Measurements from ENCODE around the gene ZBTB7B.

The ZBTB7B gene

GRCh38 chr1:155030243-155030795 lies 27.7 kb downstream of the ZBTB7B start:
- Histone ChIP-seq H4K20me1 (ENCODE audit: insufficient read depth, low read length) (no peaks in the 10 kb centered on the region), H3K27ac (ENCODE audit: low read depth, low read length, poor library complexity, severe bottlenecking) (no peak overlapping the region), H3K79me2 (ENCODE audit: insufficient read depth, low read length) (no peaks in the 10 kb centered on the region), H3K36me3 (ENCODE audit: insufficient read depth, low read length) (no peaks in the 10 kb centered on the region), H3F3A (ENCODE audit: insufficient read depth, low read length) (no peaks in the 10 kb centered on the region), H3K4me2 (ENCODE audit: low read length) (no peak overlapping the region), H3K4me1 (ENCODE audit: insufficient read depth, low read length, severe bottlenecking) (no peaks in the 10 kb centered on the region), H3K9me2 (ENCODE audit: low read depth, low read length) (no peaks in the 10 kb centered on the region), H3K4me3 (ENCODE audit: low read depth, low read length, poor library complexity, severe bottlenecking) (no peak overlapping the region), H2AFZ (ENCODE audit: low read length) (no peak overlapping the region), H3K9ac (ENCODE audit: low read length) (no peak overlapping the region), H3K27me3 (ENCODE audit: insufficient read depth, low read length) (peaks cover 4% of the 10 kb centered on the region; the same call in 1 of the 2 replicates), H3K9me3 (ENCODE audit: low read length) (no peaks in the 10 kb centered on the region)
- TF ChIP-seq, protein P1, sequence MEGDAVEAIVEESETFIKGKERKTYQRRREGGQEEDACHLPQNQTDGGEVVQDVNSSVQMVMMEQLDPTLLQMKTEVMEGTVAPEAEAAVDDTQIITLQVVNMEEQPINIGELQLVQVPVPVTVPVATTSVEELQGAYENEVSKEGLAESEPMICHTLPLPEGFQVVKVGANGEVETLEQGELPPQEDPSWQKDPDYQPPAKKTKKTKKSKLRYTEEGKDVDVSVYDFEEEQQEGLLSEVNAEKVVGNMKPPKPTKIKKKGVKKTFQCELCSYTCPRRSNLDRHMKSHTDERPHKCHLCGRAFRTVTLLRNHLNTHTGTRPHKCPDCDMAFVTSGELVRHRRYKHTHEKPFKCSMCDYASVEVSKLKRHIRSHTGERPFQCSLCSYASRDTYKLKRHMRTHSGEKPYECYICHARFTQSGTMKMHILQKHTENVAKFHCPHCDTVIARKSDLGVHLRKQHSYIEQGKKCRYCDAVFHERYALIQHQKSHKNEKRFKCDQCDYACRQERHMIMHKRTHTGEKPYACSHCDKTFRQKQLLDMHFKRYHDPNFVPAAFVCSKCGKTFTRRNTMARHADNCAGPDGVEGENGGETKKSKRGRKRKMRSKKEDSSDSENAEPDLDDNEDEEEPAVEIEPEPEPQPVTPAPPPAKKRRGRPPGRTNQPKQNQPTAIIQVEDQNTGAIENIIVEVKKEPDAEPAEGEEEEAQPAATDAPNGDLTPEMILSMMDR (IDR thresholded peaks at IDR 0.05; ENCODE audit: low read length), result no peak
- no peak for TF ChIP-seq EZH2 (IDR thresholded peaks at IDR 0.05; ENCODE audit: borderline replicate concordance, low read length)

DNA sequence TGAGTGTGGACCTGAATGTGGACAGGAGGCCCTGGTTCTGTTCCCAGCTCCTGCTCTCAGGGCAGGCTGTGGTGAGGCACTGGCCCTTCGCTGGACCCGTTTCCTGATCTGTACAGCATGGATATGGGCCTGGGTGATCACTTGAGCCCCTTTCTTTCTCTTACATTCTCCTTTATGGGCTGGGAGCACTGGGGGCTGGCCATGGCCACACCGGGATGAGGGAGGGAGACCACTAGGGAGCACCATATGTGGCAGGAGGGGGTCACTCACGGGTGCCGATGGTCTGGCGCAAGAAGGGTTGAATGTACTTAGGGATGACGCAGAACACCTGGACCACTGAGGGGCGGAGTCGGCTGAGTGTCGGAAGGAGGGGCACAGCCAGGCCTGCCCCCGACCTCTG lies 28.3 kb downstream of the ZBTB7B start:
- Histone ChIP-seq H3K4me3 (ENCODE audit: low read depth, low read length, poor library complexity, severe bottlenecking) (no peak overlapping the region), H3K4me1 (ENCODE audit: insufficient read depth, low read length, severe bottlenecking) (no peaks in the 10 kb centered on the region), H2AFZ (ENCODE audit: low read length) (no peak overlapping the region), H4K20me1 (ENCODE audit: insufficient read depth, low read length) (no peaks in the 10 kb centered on the region), H3F3A (ENCODE audit: insufficient read depth, low read length) (no peaks in the 10 kb centered on the region), H3K9ac (ENCODE audit: low read length) (no peak overlapping the region), H3K27ac (ENCODE audit: low read depth, low read length, poor library complexity, severe bottlenecking) (no peak overlapping the region), H3K4me2 (ENCODE audit: low read length) (no peak overlapping the region), H3K36me3 (ENCODE audit: insufficient read depth, low read length) (no peaks in the 10 kb centered on the region), H3K9me2 (ENCODE audit: low read depth, low read length) (no peaks in the 10 kb centered on the region), H3K9me3 (ENCODE audit: low read length) (no peaks in the 10 kb centered on the region), H3K27me3 (ENCODE audit: insufficient read depth, low read length) (peaks cover 4% of the 10 kb centered on the region; the same call in 1 of the 2 replicates), H3K79me2 (ENCODE audit: insufficient read depth, low read length) (no peaks in the 10 kb centered on the region)
- TF ChIP-seq, protein P1 (IDR thresholded peaks at IDR 0.05; ENCODE audit: low read length), result no peak
- no peak for TF ChIP-seq EZH2 (IDR thresholded peaks at IDR 0.05; ENCODE audit: borderline replicate concordance, low read length)

- no peak for TF ChIP-seq EZH2 (IDR thresholded peaks at IDR 0.05; ENCODE audit: borderline replicate concordance, low read length)
- TF ChIP-seq, protein P1 (IDR thresholded peaks at IDR 0.05; ENCODE audit: low read length), result no peak
- Histone ChIP-seq H3K9ac (ENCODE audit: low read length) (no peak overlapping the region), H3K9me2 (ENCODE audit: low read depth, low read length) (no peaks in the 10 kb centered on the region), H3F3A (ENCODE audit: insufficient read depth, low read length) (no peaks in the 10 kb centered on the region), H3K27me3 (ENCODE audit: insufficient read depth, low read length) (peaks cover 8% of the 10 kb centered on the region; the same call in 1 of the 2 replicates), H3K9me3 (ENCODE audit: low read length) (no peaks in the 10 kb centered on the region), H3K27ac (ENCODE audit: low read depth, low read length, poor library complexity, severe bottlenecking) (no peak overlapping the region), H3K4me3 (ENCODE audit: low read depth, low read length, poor library complexity, severe bottlenecking) (no peak overlapping the region), H3K79me2 (ENCODE audit: insufficient read depth, low read length) (no peaks in the 10 kb centered on the region), H2AFZ (ENCODE audit: low read length) (no peak overlapping the region), H3K4me2 (ENCODE audit: low read length) (no peak overlapping the region), H3K4me1 (ENCODE audit: insufficient read depth, low read length, severe bottlenecking) (no peaks in the 10 kb centered on the region), H4K20me1 (ENCODE audit: insufficient read depth, low read length) (no peaks in the 10 kb centered on the region), H3K36me3 (ENCODE audit: insufficient read depth, low read length) (no peaks in the 10 kb centered on the region)
These were observed 30.3 kb downstream of the ZBTB7B start for GRCh38 chr1:155032886-155033285.
